ENCODE results near the gene DIP2C. TPM values are rescaled to one million over a fixed set of nuclear protein-coding genes. Genes with fewer than 3 reads are reported as not detected.

DIP2C gene
- total RNA-seq, 4 donors from 2014 or later, result 13.4 to 32.0 (median 18.4) TPM

DNA sequence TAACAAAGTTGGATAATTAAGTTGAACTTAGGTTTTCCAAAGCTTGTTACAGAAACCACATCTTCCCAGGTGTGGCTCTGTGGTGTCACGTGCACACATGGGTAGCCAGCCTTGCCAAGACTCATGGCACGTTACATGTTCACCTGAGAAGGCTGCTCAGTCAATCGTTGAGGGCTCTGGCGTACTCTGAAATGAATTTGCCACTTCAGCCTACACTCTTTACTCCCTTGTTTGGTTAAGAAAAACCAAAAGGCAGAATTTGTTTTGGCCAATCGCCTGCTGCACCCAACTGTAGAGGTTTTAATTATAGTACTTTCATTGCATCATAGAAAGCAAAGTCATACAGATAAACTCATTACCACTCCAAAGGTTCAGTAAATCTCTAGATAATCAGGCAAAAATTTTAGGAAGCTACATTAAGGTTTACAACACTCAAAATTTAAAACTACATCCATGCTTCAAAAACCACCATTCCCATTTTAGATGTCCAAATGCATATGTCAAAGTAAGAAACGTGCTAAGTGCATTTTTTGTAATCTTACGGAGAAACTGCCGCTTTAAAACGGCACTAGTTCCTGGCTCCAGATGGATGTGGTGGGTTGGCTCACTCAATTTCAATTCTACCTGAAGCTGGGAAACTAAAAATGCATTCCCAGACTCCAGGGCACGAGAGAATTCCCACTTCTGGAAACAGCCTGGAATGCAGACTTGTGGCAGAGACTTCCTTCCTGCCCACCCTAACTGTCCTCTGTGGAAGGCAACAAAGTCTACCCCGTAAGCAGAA is 88.4 kb downstream of the DIP2C start:
- no peak for DNase-seq
- Histone ChIP-seq H3K27me3 (no peaks in the 10 kb centered on the region), H3K9me3 (no peaks in the 10 kb centered on the region), H3K4me3 (no peak overlapping the region), H3K27ac (peak overlapping the region in 1 of 4 donors; percentile 9), H3K36me3 (no peaks in the 10 kb centered on the region), H3K4me1 (peaks cover 19 to 31% (median 25%) of the 10 kb centered on the region in 4 donors)
- intact Hi-C loops (cut with DNase I; ENCODE audit: low total_unique reads), result no loop called here
- TF ChIP-seq POLR2AphosphoS5 (IDR thresholded peaks at IDR 0.05) (no peak), POLR2A (IDR thresholded peaks at IDR 0.05) (no peak), EP300 (IDR thresholded peaks at IDR 0.05; ENCODE audit: low read depth) (no peak)
- TF ChIP-seq, protein P1, sequence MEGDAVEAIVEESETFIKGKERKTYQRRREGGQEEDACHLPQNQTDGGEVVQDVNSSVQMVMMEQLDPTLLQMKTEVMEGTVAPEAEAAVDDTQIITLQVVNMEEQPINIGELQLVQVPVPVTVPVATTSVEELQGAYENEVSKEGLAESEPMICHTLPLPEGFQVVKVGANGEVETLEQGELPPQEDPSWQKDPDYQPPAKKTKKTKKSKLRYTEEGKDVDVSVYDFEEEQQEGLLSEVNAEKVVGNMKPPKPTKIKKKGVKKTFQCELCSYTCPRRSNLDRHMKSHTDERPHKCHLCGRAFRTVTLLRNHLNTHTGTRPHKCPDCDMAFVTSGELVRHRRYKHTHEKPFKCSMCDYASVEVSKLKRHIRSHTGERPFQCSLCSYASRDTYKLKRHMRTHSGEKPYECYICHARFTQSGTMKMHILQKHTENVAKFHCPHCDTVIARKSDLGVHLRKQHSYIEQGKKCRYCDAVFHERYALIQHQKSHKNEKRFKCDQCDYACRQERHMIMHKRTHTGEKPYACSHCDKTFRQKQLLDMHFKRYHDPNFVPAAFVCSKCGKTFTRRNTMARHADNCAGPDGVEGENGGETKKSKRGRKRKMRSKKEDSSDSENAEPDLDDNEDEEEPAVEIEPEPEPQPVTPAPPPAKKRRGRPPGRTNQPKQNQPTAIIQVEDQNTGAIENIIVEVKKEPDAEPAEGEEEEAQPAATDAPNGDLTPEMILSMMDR (IDR thresholded peaks at IDR 0.05), result no peak
- in situ Hi-C loops (cut with MboI; ENCODE audit: low pct_ligation_motif_present in 1 of 4, low pct_unique_long_range_greater_than_20kb in 1 of 4, low sequenced_read_pairs in 3 of 4), result no loop called here
- WGBS, 2 donors (ENCODE audit: low coverage in 1 of 2), result 58 to 62% methylated on average over 6 to 11 of the region's 11 CpGs

DNA sequence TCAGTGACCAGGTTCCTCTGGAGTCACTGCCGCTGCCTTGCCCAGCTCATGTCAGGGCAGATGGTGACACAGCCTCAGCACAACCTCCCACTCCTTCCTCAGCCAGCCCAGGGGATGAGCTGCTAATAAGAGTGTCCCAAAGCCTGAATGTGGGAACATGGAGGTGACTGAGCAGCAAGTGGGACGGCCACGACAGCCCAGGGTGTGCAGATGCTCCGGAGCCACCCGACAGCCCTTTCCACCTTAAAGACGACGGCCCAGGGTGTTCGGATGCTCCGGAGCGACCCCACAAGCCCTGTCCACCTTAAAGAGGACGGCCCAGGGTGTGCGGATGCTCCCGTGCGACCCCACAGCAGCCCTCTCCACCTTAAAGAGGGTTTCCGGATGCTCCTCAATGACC is 89.2 kb downstream of the DIP2C start:
- peak overlapping the region in 2 of 4 donors; percentile 26 to 63 for H3K27ac ChIP-seq
- intact Hi-C loops (cut with DNase I; ENCODE audit: low total_unique reads), result no loop called here
- DNase-seq, result no peak
- in situ Hi-C loops (cut with MboI; ENCODE audit: low pct_ligation_motif_present in 1 of 4, low pct_unique_long_range_greater_than_20kb in 1 of 4, low sequenced_read_pairs in 3 of 4), result no loop called here
- no peak overlapping the region for H3K4me3 ChIP-seq
- H3K36me3 ChIP-seq, result no peaks in the 10 kb centered on the region
- WGBS, 2 donors (ENCODE audit: low coverage in 1 of 2), result 83% methylated on average over 15 of the region's 15 CpGs; no CpG with 5 or more reads in 1 of the 2 donors
- H3K9me3 ChIP-seq, result no peaks in the 10 kb centered on the region
- H3K4me1 ChIP-seq, result peaks cover 10 to 22% (median 19%) of the 10 kb centered on the region in 4 donors
- H3K27me3 ChIP-seq, result no peaks in the 10 kb centered on the region
- TF ChIP-seq EP300 (IDR thresholded peaks at IDR 0.05; ENCODE audit: low read depth) (no peak), POLR2A (IDR thresholded peaks at IDR 0.05) (no peak), POLR2AphosphoS5 (IDR thresholded peaks at IDR 0.05) (no peak)
- TF ChIP-seq, protein P1 (IDR thresholded peaks at IDR 0.05), result no peak

DNA sequence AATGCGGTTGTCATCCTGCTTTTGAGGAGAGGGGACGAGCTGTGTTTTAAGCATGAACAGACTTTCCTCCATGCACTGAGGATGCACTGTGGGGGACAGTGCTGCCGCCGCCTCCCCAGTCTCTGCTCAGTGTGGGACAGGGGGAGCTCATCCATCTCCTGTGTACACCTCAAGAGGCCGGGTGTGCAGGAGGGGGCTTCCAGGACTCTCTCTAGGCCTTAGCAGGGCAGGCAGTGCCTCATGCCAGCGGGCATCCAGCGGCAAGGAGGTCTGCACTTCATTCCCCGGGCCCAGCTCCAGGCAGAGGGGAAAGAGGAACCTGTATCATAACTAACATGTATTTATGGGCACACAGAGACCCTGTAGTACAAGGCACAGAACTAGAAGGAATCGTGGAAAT is 89.7 kb downstream of the DIP2C start:
- Histone ChIP-seq H3K9me3 (no peaks in the 10 kb centered on the region), H3K27me3 (no peaks in the 10 kb centered on the region), H3K27ac (peak overlapping the region in 3 of 4 donors; percentile 5 to 63 (median 61)), H3K36me3 (no peaks in the 10 kb centered on the region), H3K4me1 (peaks cover 6 to 22% (median 16%) of the 10 kb centered on the region in 4 donors), H3K4me3 (no peak overlapping the region)
- intact Hi-C loops (cut with DNase I; ENCODE audit: low total_unique reads), result no loop called here
- in situ Hi-C loops (cut with MboI; ENCODE audit: low pct_ligation_motif_present in 1 of 4, low pct_unique_long_range_greater_than_20kb in 1 of 4, low sequenced_read_pairs in 3 of 4), result no loop called here
- TF ChIP-seq EP300 (IDR thresholded peaks at IDR 0.05; ENCODE audit: low read depth), result no peak
- no peak for TF ChIP-seq POLR2A (IDR thresholded peaks at IDR 0.05)
- TF ChIP-seq, protein P1 (IDR thresholded peaks at IDR 0.05), result no peak
- no peak for TF ChIP-seq POLR2AphosphoS5 (IDR thresholded peaks at IDR 0.05)
- WGBS, 2 donors (ENCODE audit: low coverage in 1 of 2), result 85% methylated on average over 9 of the region's 9 CpGs; no CpG with 5 or more reads in 1 of the 2 donors
- DNase-seq, result no peak

DNA sequence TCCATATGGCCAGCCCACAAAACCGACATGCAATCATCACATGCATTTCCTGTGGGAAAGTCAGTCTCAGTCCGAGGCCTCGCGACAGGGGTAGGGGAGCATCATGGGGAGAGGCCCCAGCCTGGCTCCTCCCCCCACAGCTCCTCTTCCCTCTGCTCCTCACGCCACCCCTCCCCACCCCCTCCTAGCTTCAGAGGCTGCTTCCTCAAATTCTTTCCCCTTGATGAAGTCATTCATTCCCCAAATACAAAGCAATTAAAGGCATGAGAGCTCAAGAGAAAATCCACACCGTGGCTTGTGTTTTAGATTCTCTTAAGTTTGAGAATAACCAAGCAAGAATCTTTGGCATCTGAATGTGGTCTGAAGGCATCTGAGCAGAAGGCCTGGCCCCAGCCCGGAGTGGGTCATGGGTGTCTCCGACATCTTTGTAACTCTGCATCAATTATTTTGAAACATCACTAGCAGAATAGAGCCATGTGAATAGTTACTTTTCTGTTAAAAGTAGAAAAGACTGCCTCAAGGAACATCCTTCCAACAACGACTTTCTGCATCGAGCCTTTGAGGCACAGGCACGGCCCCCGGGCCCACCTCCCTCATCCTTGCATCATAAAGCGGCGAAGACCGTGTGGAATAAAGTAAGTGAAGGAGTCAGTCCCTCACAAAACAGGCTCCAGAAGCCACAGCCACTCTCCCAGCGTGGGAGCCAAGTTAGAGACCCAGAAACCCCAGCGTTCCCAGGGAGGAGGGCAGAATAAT is 90.9 kb downstream of the DIP2C start:
- no peak for DNase-seq
- Histone ChIP-seq H3K4me1 (peaks cover 6 to 22% (median 15%) of the 10 kb centered on the region in 4 donors), H3K9me3 (no peaks in the 10 kb centered on the region), H3K27me3 (no peaks in the 10 kb centered on the region), H3K4me3 (no peak overlapping the region), H3K27ac (peak overlapping the region; percentile 30 to 63 (median 58)), H3K36me3 (no peaks in the 10 kb centered on the region)
- intact Hi-C loops (cut with DNase I; ENCODE audit: low total_unique reads), result no loop called here
- WGBS, 2 donors (ENCODE audit: low coverage in 1 of 2), result 66 to 84% methylated on average over 8 to 17 of the region's 17 CpGs
- in situ Hi-C loops (cut with MboI; ENCODE audit: low pct_ligation_motif_present in 1 of 4, low pct_unique_long_range_greater_than_20kb in 1 of 4, low sequenced_read_pairs in 3 of 4), result no loop called here
- TF ChIP-seq EP300 (IDR thresholded peaks at IDR 0.05; ENCODE audit: low read depth) (no peak), POLR2AphosphoS5 (IDR thresholded peaks at IDR 0.05) (no peak), POLR2A (IDR thresholded peaks at IDR 0.05) (no peak)
- TF ChIP-seq, protein P1 (IDR thresholded peaks at IDR 0.05), result no peak

Measured in transverse colon (tissue), 4 donors.